ENCODE measurements around the gene CBFA2T3.

DNA sequence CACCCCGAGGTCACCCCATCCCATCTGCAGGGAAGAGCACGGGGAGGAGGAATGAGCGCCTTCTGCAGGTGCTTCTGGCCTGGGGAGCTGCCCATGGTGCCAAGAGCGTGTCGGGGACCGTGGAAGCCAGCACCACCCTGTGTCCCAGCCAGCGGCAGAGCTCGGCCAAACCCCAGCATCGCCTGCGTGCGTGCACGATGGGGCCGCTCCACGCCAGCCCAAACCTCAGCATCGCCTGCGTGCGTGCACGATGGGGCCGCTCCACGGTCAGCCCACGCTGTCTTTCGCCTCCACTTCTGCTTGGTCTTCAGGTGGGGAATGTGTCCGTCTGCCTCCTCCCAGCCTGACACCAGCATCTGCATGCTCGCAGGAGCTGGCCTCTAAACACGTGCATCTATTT lies 134.2 kb downstream of the CBFA2T3 start:
- TF ChIP-seq, protein P1, sequence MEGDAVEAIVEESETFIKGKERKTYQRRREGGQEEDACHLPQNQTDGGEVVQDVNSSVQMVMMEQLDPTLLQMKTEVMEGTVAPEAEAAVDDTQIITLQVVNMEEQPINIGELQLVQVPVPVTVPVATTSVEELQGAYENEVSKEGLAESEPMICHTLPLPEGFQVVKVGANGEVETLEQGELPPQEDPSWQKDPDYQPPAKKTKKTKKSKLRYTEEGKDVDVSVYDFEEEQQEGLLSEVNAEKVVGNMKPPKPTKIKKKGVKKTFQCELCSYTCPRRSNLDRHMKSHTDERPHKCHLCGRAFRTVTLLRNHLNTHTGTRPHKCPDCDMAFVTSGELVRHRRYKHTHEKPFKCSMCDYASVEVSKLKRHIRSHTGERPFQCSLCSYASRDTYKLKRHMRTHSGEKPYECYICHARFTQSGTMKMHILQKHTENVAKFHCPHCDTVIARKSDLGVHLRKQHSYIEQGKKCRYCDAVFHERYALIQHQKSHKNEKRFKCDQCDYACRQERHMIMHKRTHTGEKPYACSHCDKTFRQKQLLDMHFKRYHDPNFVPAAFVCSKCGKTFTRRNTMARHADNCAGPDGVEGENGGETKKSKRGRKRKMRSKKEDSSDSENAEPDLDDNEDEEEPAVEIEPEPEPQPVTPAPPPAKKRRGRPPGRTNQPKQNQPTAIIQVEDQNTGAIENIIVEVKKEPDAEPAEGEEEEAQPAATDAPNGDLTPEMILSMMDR (IDR thresholded peaks at IDR 0.05) = no peak
- no peak for TF ChIP-seq POLR2A (IDR thresholded peaks at IDR 0.05)
